ENCODE results near the gene NELFB.

Gene NELFB

GRCh38 chr9:137293482-137294090 lies 38.5 kb downstream of the NELFB start:
- no peak for DNase-seq

- peak; percentile 52 for DNase-seq
Observed at GRCh38 chr9:137294091-137294680, 39.1 kb downstream of the NELFB start.

GRCh38 chr9:137294681-137295237 lies 39.6 kb downstream of the NELFB start:
- DNase-seq, result peak; percentile 71

GRCh38 chr9:137295238-137295811 lies 40.2 kb downstream of the NELFB start:
- DNase-seq, result peak; percentile 80

- peak; percentile 79 for DNase-seq
Observed at GRCh38 chr9:137295849-137296669, 40.9 kb downstream of the NELFB start.

- no peak for DNase-seq
Observed at GRCh38 chr9:137296670-137297664, 41.8 kb downstream of the NELFB start.

GRCh38 chr9:137297966-137298365 lies 42.8 kb downstream of the NELFB start:
- DNase-seq, result no peak

GRCh38 chr9:137298401-137299202 lies 43.5 kb downstream of the NELFB start:
- DNase-seq, result no peak

GRCh38 chr9:137299203-137299565 lies 44.1 kb downstream of the NELFB start:
- DNase-seq, result no peak

- peak; percentile 62 for DNase-seq
Observed at GRCh38 chr9:137299938-137300337, 44.8 kb downstream of the NELFB start.

- peak; percentile 70 for DNase-seq
Observed at GRCh38 chr9:137300567-137301080, 45.5 kb downstream of the NELFB start.

GRCh38 chr9:137301081-137301947 lies 46.2 kb downstream of the NELFB start:
- DNase-seq, result peak; percentile 82

GRCh38 chr9:137302118-137302448 lies 47.0 kb downstream of the NELFB start, which contains the start of gene NRARP:
NRARP (minus strand) TSS chr9:137302271; CDS start chr9:137301928, 343 bp downstream.
- peak; percentile 94 for DNase-seq

- peak; percentile 89 for DNase-seq
Observed at GRCh38 chr9:137302449-137303150, 47.5 kb downstream of the NELFB start.

- peak; percentile 79 for DNase-seq
Observed at GRCh38 chr9:137303151-137303892, 48.2 kb downstream of the NELFB start.

GRCh38 chr9:137303893-137304382 lies 48.8 kb downstream of the NELFB start:
- peak; percentile 19 for DNase-seq

GRCh38 chr9:137304383-137305059 lies 49.4 kb downstream of the NELFB start:
- peak; percentile 44 for DNase-seq

Measured in eye (tissue), 1 donor.